Raji (cell line): Measurements from ENCODE around the gene WASF1.

ENCODE experiments used
- POLR2A ChIP-seq: IDR thresholded peaks from 2 replicates; pipeline ENCODE4 v1.6.1; 2011; ENCODE audit warnings: low read depth, low read length, control low read depth; ENCODE audit not compliant: insufficient read depth

Gene WASF1

GRCh38 chr6:110068592-110068967 lies 110.9 kb downstream of the WASF1 start:
- TF ChIP-seq POLR2A = no peak

- TF ChIP-seq POLR2A = no peak
Measured at GRCh38 chr6:110067837-110068591, 111.5 kb downstream of the WASF1 start.

- TF ChIP-seq POLR2A = no peak
Measured at GRCh38 chr6:110064744-110065524, 114.5 kb downstream of the WASF1 start.

- TF ChIP-seq POLR2A = no peak
Measured at GRCh38 chr6:110063594-110064263, 115.7 kb downstream of the WASF1 start.

GRCh38 chr6:110055387-110055735 lies 124.1 kb downstream of the WASF1 start:
- no peak for TF ChIP-seq POLR2A

GRCh38 chr6:110054664-110055386 lies 124.6 kb downstream of the WASF1 start:
- no peak for TF ChIP-seq POLR2A

GRCh38 chr6:110053395-110054240 lies 125.9 kb downstream of the WASF1 start:
- no peak for TF ChIP-seq POLR2A

GRCh38 chr6:110050440-110050813 lies 129.0 kb downstream of the WASF1 start:
- no peak for TF ChIP-seq POLR2A
